Stimulated activated CD4-positive, alpha-beta T cell treated with anti-CD3 and anti-CD28 coated beads, Interleukin-1b, Interleukin-23, amount 100 ng/mL, for 4 hours (primary cell): Measurements from ENCODE around the gene IQSEC2.
A peak's percentile ranks its signal among the peaks of the same experiment; 100 is the strongest.

Experiments
- DNase-seq, 2 donors: peaks; one replicate each; pipeline ENCODE4 v3.0.0-alpha.2; 2020; ENCODE audit warnings: low read depth in 2 of 2

IQSEC2 gene

GRCh38 chrX:53305219-53305995, 24.0 kb upstream of the IQSEC2 start:
- DNase-seq: no peak

- no peak for DNase-seq
Measured at GRCh38 chrX:53303195-53303594, 21.8 kb upstream of the IQSEC2 start.

GRCh38 chrX:53300157-53300556, 18.8 kb upstream of the IQSEC2 start:
- no peak for DNase-seq

DNA sequence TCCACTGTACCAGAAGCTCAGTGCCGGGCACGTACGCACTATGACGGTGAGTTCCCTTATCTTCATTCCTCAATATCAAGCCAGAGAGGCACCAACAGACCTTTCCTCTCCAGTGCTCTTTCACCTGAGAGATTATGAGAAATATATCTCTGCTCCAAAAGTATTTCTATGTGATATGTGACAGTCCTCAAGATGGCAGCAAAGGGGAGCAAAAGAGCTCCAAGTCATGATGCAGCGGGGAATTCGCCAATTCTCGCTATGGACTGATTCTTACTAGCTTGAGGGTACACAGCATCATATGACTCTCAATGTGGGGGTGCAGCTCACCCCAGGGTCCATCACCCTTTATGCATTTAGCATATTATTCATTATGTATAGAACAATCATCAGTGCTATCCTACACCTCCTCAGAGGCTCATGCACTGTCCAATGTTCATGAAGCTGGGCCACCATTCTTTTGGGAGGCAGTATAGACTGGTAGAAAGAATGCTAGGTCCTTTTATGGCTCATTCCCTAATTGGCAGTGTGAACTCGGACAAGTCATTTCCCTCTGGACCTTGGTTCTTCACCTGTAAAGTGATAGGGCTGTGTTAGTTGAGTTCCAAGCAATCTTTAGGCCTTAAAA, 12.8 kb upstream of the IQSEC2 start:
- no peak for DNase-seq

GRCh38 chrX:53291596-53291995, 10.2 kb upstream of the IQSEC2 start:
- DNase-seq: no peak

DNA sequence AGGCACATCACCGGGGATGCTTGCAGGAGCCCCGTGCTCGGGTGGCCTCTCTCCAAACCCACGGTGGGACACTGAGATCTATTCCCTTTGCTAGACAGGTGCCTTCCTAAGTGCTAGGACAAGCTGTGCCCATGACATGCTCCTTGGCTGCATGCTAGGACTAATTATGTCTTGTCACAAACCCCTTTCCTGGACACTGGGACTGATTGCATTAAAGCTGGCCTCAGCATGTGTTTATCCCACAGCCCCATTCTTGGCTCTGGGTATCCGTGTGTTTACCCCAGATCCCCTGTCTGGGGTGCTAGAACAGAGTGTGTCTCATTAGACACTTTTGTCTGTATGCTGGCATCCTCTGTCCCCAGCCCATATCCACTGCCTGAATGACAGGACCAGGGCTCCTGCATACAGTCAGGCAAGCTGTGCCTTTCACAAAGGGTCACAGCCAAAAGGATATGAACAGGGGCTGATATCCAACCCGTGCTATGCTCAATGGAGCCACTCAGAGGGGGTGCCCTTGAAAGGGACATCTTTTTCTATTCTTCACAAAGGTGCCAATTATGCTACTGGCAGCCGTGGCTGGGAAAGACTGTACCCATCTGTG, 9.2 kb upstream of the IQSEC2 start:
- DNase-seq: no peak

DNA sequence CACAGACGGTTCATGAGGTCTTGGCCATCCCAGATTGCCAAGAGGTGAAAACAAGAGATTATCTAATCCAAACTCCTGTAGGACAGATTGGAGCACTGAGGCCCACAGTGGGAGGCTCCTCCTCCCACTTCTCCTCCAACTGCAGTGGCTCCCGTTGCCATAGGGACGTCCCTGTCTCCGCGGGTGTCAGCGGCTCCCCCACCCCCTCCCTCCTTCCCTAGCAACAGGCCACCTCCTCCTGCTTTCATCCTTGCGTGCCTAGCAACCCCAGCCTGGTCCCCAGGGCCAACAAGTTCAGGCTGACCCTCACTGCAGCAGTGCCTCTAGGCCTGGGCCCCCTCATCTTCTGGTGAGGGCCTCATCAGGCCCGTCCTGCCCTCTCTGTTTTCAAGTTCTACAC, 6.8 kb upstream of the IQSEC2 start:
- no peak for DNase-seq

DNA sequence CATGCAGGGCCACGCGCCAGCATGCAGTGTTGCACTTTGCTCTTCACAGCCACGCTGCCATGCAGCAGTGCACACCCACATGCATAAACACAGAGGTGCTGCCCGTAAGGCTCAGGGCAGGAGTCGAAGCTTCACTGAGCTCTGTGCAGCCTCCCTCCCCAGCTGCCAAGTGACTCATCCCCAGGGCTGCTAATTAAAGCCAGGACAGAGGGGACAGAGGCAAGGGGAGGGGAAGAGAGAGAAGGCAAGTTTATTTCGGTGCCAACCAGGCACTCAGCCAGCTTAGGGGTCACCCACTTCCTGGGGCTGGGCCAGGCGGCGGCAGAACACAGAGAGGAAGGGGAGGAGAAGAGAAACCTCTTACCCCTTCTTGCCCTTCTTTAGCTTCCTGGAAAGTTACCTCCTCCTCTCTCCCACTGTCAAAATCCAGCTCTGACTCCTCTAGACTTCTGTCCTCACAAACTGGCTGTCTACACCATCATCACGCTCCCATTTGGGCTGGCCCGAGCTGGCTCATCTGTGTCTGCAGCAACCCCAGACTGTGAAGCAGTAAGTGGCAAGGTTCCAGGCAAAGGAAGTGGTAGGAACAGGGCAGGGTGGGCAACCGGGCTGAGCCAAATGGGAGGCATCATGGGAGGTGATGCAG, 6.2 kb upstream of the IQSEC2 start:
- no peak for DNase-seq

DNA sequence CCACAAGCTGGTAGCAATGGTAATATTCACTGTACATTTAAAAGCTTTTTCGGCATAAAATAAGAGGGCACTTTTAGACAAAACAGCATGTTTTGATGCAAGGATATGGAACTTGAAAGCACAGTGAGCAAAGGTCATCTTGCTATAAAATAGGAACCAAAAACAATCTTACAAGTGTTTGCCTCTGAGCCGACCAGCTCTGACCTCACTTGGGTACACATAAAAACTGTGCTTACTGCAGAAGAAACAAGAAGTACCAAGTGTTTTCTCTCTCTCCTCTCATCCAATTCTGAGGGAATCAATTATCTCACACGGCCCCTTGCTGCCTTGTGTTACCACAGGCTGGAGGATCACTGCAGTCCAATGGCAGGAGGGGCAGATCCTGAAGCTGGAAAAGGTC, 4.8 kb upstream of the IQSEC2 start:
- DNase-seq: no peak

DNA sequence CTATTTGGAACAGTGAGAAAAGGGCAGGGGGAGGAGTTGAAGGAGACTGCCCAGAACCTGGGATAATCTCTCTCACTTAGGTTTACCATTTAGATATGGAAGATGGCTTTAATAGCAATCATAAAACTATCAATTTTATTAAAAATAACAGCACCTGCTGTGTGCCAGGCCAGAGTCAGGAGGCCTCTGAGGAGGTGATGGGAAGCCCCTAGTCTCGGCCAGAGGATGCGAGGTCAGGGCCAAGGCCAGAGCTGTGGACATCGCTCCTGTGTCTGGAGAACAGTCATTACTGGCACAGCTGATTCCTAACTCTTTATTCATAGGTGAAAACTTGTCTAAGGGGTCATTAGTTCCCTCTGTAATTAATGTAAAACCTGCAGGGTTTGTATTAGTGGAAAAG, 4.2 kb upstream of the IQSEC2 start:
- DNase-seq: no peak

GRCh38 chrX:53284684-53285447, 3.5 kb upstream of the IQSEC2 start:
- DNase-seq: peak; percentile 24 to 37

- DNase-seq: no peak
Measured at GRCh38 chrX:53283567-53283966, 2.2 kb upstream of the IQSEC2 start.

DNA sequence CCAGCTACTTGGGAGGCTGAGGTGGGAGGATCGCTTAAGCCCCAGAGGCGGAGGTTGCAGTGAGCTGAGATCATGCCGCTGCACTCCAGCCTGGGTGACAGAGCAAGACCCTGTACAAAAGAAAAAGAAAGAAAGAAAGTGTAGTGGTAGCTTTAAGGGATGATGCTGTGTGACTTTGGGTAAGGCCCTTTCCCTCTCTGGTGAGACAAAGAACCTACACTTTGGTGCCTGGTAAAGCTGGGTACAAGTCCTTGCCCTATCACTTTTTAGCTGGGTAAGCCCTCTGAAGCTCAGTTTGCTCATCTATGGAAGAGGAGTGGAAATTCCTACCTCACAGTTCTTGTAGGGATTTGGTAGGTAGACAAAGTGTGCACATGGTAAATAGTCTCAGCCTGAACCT, 1.7 kb upstream of the IQSEC2 start:
- no peak for DNase-seq

DNA sequence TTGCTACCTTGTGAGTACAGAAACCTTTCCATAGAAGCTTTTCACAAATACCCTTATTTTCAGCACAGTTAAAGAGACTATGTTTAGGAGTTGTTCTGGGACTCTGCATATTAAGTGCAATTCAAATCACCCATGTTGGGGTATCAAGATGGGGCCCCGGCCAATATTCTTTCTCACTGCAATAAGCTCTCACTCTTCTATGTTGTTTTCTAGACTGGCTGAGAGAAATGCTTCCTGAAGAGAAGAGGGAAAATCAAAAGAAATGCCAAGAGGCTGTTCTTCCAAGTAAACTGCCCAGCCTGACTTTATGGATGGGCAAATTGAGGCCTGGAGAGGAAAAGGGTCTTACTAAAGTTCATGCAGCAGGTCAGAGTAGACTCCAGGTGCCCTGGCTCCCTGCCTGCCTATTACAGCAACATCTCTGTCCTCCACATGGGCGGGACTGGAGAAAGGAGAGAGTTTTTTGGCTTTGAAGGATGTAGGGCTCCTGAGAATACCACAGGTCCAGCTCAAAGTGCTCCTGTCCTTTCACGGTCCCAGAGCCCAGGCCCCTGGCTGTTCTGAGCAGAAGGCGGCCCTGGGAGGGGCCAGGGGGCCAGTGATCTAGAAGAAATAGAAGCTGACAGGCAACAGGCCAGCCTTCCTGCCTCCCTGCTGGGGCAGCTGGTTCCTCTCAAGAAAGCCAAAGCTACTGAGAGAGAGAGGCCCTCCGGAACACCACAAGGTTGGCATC, 745 bp upstream of the IQSEC2 start:
- DNase-seq: no peak

- no peak for DNase-seq
Measured at GRCh38 chrX:53280331-53281320, 758 bp downstream of the IQSEC2 start.

DNA sequence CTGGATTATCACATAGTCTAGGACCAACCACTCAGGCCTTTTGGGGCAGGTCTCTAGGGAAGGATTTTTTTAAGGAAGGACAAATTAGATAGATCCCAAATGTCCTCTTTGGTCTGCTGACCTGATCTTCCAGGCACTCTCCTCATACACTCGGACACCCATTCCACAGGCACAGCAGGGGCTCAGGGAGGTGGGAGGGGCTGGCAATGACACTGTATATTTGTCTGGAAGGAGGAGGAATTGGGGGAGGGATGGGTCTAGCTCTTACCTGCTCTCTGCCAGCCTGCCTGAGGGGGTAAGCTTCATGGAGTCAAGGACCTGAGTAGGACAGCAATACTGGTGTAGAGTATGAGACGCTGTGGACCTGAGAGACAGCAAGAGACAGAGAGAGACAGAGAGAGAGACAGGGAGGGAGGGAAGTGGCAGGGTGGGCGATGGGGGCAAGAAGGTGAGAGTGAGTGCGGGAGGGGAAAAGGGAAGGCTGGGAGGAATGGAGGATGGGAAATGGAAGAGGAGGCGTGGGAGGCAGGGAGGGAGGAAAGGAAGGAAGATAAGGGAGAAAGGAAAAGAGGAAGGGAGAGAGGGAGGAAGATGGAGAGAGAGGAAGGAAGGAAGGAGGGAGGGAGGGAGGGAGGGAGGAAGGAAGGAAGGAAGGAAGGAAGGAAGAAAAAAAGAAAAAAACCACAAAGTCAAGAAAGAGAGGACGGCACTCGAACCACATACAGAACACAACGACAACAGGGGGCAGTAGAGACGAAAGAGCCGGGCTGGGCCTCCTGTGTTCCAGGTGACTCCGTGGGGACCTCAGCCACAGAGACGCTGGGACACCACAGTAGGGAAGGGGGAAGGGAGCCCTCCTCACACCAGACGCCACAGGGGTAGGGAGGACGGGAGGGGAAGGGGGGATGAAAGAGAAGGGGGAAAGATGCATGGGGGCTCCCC, 1.8 kb downstream of the IQSEC2 start:
- DNase-seq: no peak

DNA sequence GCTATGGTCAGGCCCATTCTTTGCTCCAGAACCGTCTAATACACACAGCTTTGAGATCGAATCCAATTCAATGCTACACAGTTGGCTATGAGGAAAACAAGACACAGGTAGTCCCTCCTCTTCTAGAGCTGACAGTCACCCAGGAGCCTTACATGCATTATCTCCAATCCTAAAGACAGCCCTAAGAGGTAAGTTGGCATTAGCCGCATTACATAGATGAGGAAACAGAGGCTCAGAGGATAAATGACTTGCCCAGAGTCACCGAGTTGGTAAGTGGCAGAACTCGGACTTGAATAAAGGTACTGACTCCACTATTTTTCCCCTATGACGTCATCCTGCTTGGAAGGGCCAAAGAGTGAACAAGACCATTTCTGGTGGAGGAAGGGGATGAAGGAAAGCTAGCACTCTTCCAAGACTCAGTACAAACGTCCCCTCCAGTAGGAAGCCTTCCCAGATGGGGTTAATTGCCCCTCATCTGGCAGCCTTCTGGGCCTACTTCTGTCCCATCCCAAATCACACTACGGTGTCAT, 8.5 kb downstream of the IQSEC2 start:
- no peak for DNase-seq

DNA sequence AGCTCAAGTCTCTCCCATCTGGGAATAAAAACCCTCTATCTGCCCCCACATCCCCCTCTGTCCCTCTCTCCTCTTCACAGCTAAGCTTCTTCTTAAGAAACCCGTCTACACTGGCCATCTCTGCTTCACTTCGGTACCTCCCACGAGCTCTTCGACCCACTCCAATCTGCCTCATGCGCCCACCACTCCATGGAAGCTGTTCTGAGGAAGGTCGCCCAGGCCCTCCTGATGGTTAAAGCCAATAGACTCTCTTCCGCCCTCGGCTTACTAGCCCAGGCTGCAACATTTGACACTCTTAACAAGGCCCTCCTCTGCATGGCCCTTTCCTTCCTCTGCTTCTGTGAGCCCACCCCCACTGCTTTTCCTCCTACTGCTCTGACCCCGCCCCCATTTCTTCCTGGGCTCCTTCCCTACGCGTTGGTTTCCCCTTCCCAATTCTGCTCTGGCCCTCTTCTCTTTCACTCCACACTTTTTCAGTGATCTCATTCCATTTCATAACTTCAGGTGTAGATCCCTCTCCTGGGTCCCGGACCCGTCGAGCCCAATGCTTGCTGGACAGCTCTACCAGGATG, 11.8 kb downstream of the IQSEC2 start:
- no peak for DNase-seq
